Cardiac fibroblast (primary cell): ENCODE data around the gene CRB3.

ENCODE experiments used
- DNase-seq, 2 donors: peaks; one replicate each; pipeline versions ENCODE4 v3.0.0 to v3.0.0-alpha.2; 2010; ENCODE audit warnings: low read depth in 2 of 2
- H3K4me3 ChIP-seq, 2 donors: replicated peaks in 1 of 2; 1 replicate in 1 of 2; 2 replicates in 1 of 2; pipeline ENCODE4 v1.5.1; 2011; ENCODE audit warnings: low read depth in 2 of 2, low read length in 2 of 2, mild to moderate bottlenecking in 2 of 2, moderate library complexity in 1 of 2
- TF ChIP-seq, protein P1 (sequence below): IDR thresholded peaks from one replicate; pipeline ENCODE4 v1.5.1; 2011; ENCODE audit warnings: low read depth, mild to moderate bottlenecking, low read length, inconsistent platforms

CRB3 gene

DNA sequence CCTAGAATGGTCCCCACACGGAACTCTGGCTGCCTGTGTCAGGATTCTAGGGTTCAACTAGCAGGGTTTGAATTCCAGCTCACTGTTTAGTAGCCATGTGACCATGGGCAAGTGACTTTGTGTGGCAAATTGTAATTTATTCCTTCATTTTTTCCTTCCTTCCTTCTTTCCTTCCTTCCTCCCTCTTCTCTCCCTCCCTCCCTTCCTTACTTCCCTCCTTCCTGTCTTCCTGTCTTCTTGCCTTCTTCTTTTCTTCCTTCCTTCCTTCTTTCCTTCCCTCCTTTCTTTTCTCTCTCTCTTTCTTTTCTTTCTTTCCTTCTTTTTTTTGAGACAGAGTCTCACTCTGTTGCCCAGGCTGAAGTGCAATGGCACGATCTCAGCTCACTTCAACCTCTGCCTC lies 26.1 kb downstream of the CRB3 start:
- DNase-seq = no peak
- H3K4me3 ChIP-seq = no peak overlapping the region
- TF ChIP-seq, protein P1, sequence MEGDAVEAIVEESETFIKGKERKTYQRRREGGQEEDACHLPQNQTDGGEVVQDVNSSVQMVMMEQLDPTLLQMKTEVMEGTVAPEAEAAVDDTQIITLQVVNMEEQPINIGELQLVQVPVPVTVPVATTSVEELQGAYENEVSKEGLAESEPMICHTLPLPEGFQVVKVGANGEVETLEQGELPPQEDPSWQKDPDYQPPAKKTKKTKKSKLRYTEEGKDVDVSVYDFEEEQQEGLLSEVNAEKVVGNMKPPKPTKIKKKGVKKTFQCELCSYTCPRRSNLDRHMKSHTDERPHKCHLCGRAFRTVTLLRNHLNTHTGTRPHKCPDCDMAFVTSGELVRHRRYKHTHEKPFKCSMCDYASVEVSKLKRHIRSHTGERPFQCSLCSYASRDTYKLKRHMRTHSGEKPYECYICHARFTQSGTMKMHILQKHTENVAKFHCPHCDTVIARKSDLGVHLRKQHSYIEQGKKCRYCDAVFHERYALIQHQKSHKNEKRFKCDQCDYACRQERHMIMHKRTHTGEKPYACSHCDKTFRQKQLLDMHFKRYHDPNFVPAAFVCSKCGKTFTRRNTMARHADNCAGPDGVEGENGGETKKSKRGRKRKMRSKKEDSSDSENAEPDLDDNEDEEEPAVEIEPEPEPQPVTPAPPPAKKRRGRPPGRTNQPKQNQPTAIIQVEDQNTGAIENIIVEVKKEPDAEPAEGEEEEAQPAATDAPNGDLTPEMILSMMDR = no peak

DNA sequence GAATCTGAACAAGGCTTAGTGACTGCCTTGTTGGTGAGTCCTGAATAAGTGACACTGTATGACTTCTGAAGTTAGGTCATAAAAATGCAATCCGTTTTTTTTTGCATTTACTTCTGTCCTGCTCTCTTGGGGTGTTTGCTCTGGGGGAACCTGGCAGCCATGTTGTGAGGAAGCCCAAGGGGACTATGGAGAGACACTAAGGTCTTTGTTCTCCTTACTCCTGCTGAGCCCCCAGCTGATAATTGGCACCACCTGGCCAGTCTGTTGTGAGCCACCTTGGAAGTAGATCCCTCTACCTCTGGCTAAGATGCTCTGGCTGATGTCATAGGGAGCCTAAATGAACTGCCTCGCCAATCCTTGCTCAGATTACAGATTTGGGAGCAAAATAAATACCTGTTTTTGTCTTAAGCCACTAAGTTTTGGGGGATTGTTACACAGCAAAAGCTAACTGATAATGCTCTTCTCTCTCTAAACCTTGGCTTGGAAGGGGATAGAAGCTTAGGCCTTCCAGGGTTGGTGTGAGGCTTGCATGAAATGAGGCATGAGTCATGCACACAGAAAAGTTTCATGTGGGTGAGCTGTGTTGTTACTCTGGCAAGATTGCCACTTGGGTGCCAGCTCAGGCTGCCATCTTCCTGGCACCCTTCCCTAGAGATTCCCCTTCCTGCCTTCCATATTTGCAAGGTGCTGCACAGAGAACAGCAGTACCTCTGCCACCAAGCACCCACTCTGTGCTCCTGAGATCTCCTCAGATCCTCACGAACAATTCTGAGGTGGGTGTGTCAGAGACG lies 27.9 kb downstream of the CRB3 start:
- no peak for DNase-seq
- H3K4me3 ChIP-seq = no peak overlapping the region
- TF ChIP-seq, protein P1 = no peak

GRCh38 chr19:6494438-6495036 lies 30.5 kb downstream of the CRB3 start:
- TF ChIP-seq, protein P1 = no peak
- DNase-seq = no peak
- no peak overlapping the region for H3K4me3 ChIP-seq

- DNase-seq = no peak
- H3K4me3 ChIP-seq = no peak overlapping the region
- TF ChIP-seq, protein P1 = no peak
These were observed 31.9 kb downstream of the CRB3 start for GRCh38 chr19:6495947-6496346.

DNA sequence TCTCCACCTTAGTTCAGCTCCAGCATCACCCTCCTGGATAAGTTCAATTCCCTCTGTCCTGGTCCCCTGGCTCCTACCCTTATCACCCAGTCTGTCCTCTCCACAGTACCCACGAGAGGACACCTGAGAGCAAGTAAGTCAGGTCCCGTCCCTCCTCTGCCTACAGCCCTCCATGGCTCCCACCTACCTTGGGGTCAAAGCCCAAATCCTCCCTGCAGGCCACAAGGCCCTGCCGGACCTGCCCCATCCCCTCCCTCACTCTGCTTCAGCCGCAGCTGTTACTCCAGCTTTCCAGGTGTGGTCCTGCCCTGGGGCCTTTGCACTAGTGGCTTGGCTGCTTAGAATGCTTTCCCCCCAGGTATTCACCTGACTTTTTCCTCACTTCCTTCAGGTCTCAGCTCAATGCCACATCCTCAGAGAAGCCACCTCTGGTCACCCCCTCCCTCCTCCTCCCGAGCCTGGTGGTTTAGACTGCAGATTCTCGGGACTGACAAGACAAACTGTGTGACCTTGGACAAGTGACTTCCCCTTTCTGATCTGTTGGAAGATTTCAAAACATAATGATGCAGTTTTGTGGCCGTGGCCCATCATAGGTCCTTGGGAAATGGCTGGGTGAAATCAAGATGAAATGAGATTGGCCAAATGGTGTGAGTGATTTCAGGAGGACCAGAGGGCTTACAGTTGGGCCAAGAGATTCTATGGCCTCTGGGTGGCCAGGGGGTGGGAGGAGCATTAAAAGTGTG lies 34.4 kb downstream of the CRB3 start:
- TF ChIP-seq, protein P1 = no peak
- no peak for DNase-seq

DNA sequence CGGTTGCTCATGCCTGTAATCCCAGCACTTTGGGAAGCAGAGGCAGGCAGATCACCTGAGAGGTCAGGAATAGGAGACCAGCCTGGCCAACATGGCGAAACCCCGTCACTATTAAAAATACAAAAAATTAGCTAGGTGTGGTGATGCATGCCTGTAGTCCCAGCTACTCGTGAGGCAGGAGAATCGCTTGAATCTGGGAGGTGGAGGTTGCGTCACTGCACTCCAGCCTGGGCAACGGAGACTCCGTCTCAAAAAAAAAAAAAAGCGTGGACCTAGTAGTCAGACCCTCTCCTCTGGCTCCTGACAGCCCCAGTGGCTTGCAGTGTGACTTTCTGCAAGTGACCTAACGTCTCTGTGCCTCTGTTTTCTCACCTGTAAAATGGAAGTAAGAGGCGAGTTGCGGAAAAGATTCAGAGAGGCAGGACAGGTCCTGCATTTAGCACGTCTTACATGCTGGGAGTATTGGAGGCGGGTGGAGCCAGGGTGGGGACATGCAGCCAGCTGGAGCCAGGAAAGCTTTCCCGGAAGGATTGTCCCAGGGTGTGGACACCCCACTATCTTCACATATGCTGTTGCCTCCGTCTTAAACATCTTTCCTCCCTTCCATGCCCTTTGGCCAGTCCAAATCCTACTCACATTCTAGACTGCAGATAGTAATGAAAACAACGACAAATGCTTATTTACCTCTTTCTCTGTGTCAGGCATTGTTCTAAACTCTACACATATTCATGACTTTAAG lies 35.1 kb downstream of the CRB3 start:
- no peak overlapping the region for H3K4me3 ChIP-seq
- TF ChIP-seq, protein P1 = no peak
- DNase-seq = no peak

More for the DNA sequence above, 34.4 kb downstream of the CRB3 start:
- no peak overlapping the region for H3K4me3 ChIP-seq
